GM12892 (cell line): Measurements from ENCODE around the gene RPTOR.

Experiments
- POLR2A ChIP-seq: IDR thresholded peaks from 2 replicates; pipeline ENCODE4 v1.6.1; 2011; ENCODE audit warnings: low read depth, low read length, control low read depth
- POLR2AphosphoS5 ChIP-seq: IDR thresholded peaks from 2 replicates; pipeline ENCODE4 v1.6.1; 2011; ENCODE audit warnings: low read depth, low read length, control low read depth
- TAF1 ChIP-seq: IDR thresholded peaks from 2 replicates; pipeline ENCODE4 v1.6.1; 2011; ENCODE audit warnings: low read depth, mild to moderate bottlenecking, control low read depth, low read length, borderline replicate concordance

GRCh38 chr17:80850817-80851216, 306.2 kb downstream of the RPTOR start:
- TF ChIP-seq POLR2AphosphoS5 (no peak), POLR2A (no peak), TAF1 (no peak)
